DND-41 (cell line): ENCODE results near the gene INAFM1.

ENCODE experiments used
- ATAC-seq: fragments of 200-7000 bp; cut with Tn5 transposase; 3 replicates; pipeline ENCODE4 v1.9.1; 2021; ENCODE audit warnings: low read depth; ENCODE audit not compliant: insufficient read depth
- DNase-seq: peaks from one replicate; pipeline ENCODE4 v3.0.0-alpha.2; 2020
- H2AFZ ChIP-seq: 2 replicates; pipeline ENCODE4 v1.6.0; 2012; ENCODE audit warnings: low read depth, low read length
- H3K27ac ChIP-seq: 2 replicates; pipeline ENCODE4 v1.5.1; 2012; ENCODE audit warnings: low read length, inconsistent platforms
- H3K27me3 ChIP-seq: fragments of 200-600 bp; sonication (generic); 2 replicates; pipeline ENCODE4 v1.6.0; 2012; ENCODE audit warnings: low read length, mild to moderate bottlenecking, inconsistent platforms; ENCODE audit not compliant: insufficient read depth, poor library complexity
- H3K36me3 ChIP-seq: 2 replicates; pipeline ENCODE4 v1.5.1; 2012; ENCODE audit warnings: low read length, inconsistent platforms; ENCODE audit not compliant: insufficient read depth
- H3K4me1 ChIP-seq: 2 replicates; pipeline ENCODE4 v1.5.1; 2012; ENCODE audit warnings: mild to moderate bottlenecking, low read length; ENCODE audit not compliant: insufficient read depth
- H3K4me2 ChIP-seq: 2 replicates; pipeline ENCODE4 v1.6.0; 2012; ENCODE audit warnings: mild to moderate bottlenecking, moderate library complexity, low read length, inconsistent platforms; ENCODE audit not compliant: insufficient read depth
- H3K4me3 ChIP-seq, 2 experiments: fragments of 200-600 bp in 1 of 2; shearing (Covaris generic) in 1 of 2; 2 replicates each; pipeline ENCODE4 v1.5.1; 2012 to 2016; ENCODE audit warnings: inconsistent platforms in 2 of 2, low read length in 2 of 2, mild to moderate bottlenecking in 2 of 2, low read depth in 1 of 2, moderate library complexity in 1 of 2
- H3K79me2 ChIP-seq: 2 replicates; pipeline ENCODE4 v1.6.0; 2012; ENCODE audit warnings: low read length, inconsistent platforms; ENCODE audit not compliant: insufficient read depth
- H3K9ac ChIP-seq: 2 replicates; pipeline ENCODE4 v1.6.0; 2012; ENCODE audit warnings: low read depth, mild to moderate bottlenecking, inconsistent platforms, low read length, moderate library complexity
- H3K9me3 ChIP-seq: 2 replicates; pipeline ENCODE4 v1.5.1; 2012; ENCODE audit warnings: low read length, moderate library complexity, mild to moderate bottlenecking, inconsistent platforms; ENCODE audit not compliant: insufficient read depth, severe bottlenecking
- H4K20me1 ChIP-seq: 2 replicates; pipeline ENCODE4 v1.6.0; 2012; ENCODE audit warnings: low read length; ENCODE audit not compliant: insufficient read depth
- CTCF ChIP-seq: IDR thresholded peaks from 2 replicates; pipeline ENCODE4 v1.5.1; 2012; ENCODE audit warnings: borderline replicate concordance, low read length, moderate library complexity, mild to moderate bottlenecking; ENCODE audit not compliant: poor library complexity, severe bottlenecking; ENCODE audit errors: extremely low read depth
- EZH2 ChIP-seq: IDR thresholded peaks from 3 replicates; pipeline ENCODE4 v1.6.1; 2012; ENCODE audit warnings: borderline replicate concordance, low read depth, mild to moderate bottlenecking, moderate library complexity, low read length, inconsistent platforms; ENCODE audit not compliant: severe bottlenecking

The INAFM1 gene

GRCh38 chr19:47257411-47258169 lies 17.1 kb upstream of the INAFM1 start:
- peak overlapping the region; percentile 68 for H3K9ac ChIP-seq
- H3K79me2 ChIP-seq: peaks cover 13% of the 10 kb centered on the region
- peak overlapping the region; percentile 37 to 76 for H3K4me3 ChIP-seq
- DNase-seq (no peak), ATAC-seq (peak; percentile 23)
- peak overlapping the region; percentile 68 for H2AFZ ChIP-seq
- peak overlapping the region; percentile 99 for H3K4me2 ChIP-seq
- peak overlapping the region; percentile 80 for H3K27ac ChIP-seq
- H4K20me1 ChIP-seq: 0 out of 2 replicates have a peak, but pooled peaks cover 5% of the 10 kb centered on the region
- H3K27me3 ChIP-seq: no peaks in the 10 kb centered on the region
- H3K36me3 ChIP-seq: peaks cover 34% of the 10 kb centered on the region
- peaks cover 26% of the 10 kb centered on the region for H3K4me1 ChIP-seq
- TF ChIP-seq CTCF (no peak), EZH2 (no peak)
- no peaks in the 10 kb centered on the region for H3K9me3 ChIP-seq

- H3K27ac ChIP-seq: peak overlapping the region; percentile 80
- DNase-seq: no peak
- peak overlapping the region; percentile 68 for H3K9ac ChIP-seq
Observed at GRCh38 chr19:47258434-47258833, 16.3 kb upstream of the INAFM1 start.

GRCh38 chr19:47258895-47259555 lies 15.7 kb upstream of the INAFM1 start:
- 0 out of 2 replicates have a peak, but pooled peaks cover 5% of the 10 kb centered on the region for H4K20me1 ChIP-seq
- H3K9ac ChIP-seq: peak overlapping the region; percentile 68
- DNase-seq (no peak), ATAC-seq (no peak)
- peak overlapping the region in 1 of 2 experiments; percentile 76; a peak in 1 of 4 replicates for H3K4me3 ChIP-seq
- H3K4me2 ChIP-seq: peak overlapping the region; percentile 99; the same call in 1 of the 2 replicates
- no peak overlapping the region for H3K27ac ChIP-seq
- peaks cover 13% of the 10 kb centered on the region for H3K79me2 ChIP-seq
- no peaks in the 10 kb centered on the region for H3K9me3 ChIP-seq
- no peak overlapping the region for H2AFZ ChIP-seq
- no peaks in the 10 kb centered on the region for H3K27me3 ChIP-seq
- H3K36me3 ChIP-seq: peaks cover 40% of the 10 kb centered on the region
- TF ChIP-seq EZH2 (no peak), CTCF (no peak)
- peaks cover 26% of the 10 kb centered on the region for H3K4me1 ChIP-seq

More at GRCh38 chr19:47258434-47258833, 16.3 kb upstream of the INAFM1 start:
- ATAC-seq: no peak
- peaks cover 26% of the 10 kb centered on the region for H3K4me1 ChIP-seq
- H3K4me3 ChIP-seq: peak overlapping the region; percentile 37 to 76; a peak in 3 of 4 replicates
- H4K20me1 ChIP-seq: 0 out of 2 replicates have a peak, but pooled peaks cover 5% of the 10 kb centered on the region
- peak overlapping the region; percentile 99 for H3K4me2 ChIP-seq
- no peaks in the 10 kb centered on the region for H3K27me3 ChIP-seq
- H2AFZ ChIP-seq: no peak overlapping the region
- H3K36me3 ChIP-seq: peaks cover 40% of the 10 kb centered on the region
- peaks cover 13% of the 10 kb centered on the region for H3K79me2 ChIP-seq
- H3K9me3 ChIP-seq: no peaks in the 10 kb centered on the region
- TF ChIP-seq EZH2 (no peak), CTCF (no peak)
